ENCODE data around the gene PGGHG.
A peak's percentile ranks its signal among the peaks of the same experiment; 100 is the strongest.
"Not testable (repeated sequence)": the region's sequence is repeated elsewhere in the genome, so short reads cannot be mapped to it uniquely, and the experiment has no call there.

Gene PGGHG

DNA sequence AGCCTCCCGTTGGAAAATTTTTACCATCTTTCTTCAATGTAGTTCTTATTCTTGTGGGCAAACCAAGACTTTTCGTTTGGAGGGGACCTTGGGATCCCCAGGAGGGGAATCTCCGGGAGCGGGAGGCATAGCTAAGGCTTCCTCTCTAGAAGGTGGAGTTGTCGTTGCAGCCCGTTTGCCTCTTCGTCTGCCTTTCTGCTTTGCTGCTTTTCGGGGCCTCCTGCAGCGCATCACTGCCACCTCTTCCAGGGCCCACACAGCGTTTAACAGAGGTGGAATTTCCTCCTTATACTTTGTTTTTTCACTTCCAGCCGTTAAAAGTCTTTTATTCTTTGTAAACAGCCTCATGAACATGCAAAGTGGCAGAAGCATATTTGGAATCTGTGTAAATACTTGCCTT, 35.2 kb downstream of the PGGHG start:
- ATAC-seq, result no peak
- Mint-ChIP-seq H3K27ac (no peak overlapping the region), H3K4me1 (peaks cover 81% of the 10 kb centered on the region), H3K9me3 (no peaks in the 10 kb centered on the region), H3K27me3 (no peaks in the 10 kb centered on the region), H3K4me3 (peak overlapping the region; percentile 12 to 60)
- peak in 1 of 2 donors; percentile 7 for DNase-seq

- not testable (repeated sequence) for H3K27me3 Mint-ChIP-seq, H3K9me3 Mint-ChIP-seq, ATAC-seq
- Mint-ChIP-seq H3K4me3 (peak overlapping the region; percentile 60), H3K4me1 (peaks cover 82% of the 10 kb centered on the region), H3K27ac (peak overlapping the region in 1 of 2 donors; percentile 35)
- peak in 1 of 2 donors; percentile 10 for DNase-seq
These were observed 35.9 kb downstream of the PGGHG start for GRCh38 chr11:324593-325517.

- H3K4me3 Mint-ChIP-seq, result peak overlapping the region; percentile 82 to 96
- ATAC-seq (peak; percentile 0), DNase-seq (peak in 1 of 2 donors; percentile 34)
- H3K27me3 Mint-ChIP-seq, result no peaks in the 10 kb centered on the region
- peak overlapping the region; percentile 94 to 98 for H3K27ac Mint-ChIP-seq
- peaks cover 82% of the 10 kb centered on the region for H3K4me1 Mint-ChIP-seq
- H3K9me3 Mint-ChIP-seq, result no peaks in the 10 kb centered on the region
These were observed 37.1 kb downstream of the PGGHG start for GRCh38 chr11:325796-326591.

DNA sequence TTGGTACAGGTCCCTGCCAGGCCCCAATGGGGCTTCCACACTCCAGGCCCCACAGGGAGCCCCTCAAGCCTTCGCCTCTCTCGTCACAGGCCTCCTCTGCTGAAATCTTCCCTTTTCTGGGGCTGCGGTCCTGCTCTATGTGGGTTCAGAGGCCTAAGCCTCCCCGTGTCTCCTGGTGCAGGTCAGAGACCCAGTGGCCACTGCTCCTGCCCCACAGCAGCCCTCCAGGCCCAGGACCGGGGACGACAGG, 37.6 kb downstream of the PGGHG start:
- peak; percentile 3 for ATAC-seq
- no peaks in the 10 kb centered on the region for H3K9me3 Mint-ChIP-seq
- H3K4me1 Mint-ChIP-seq, result peaks cover 87% of the 10 kb centered on the region
- H3K27me3 Mint-ChIP-seq, result no peaks in the 10 kb centered on the region
- H3K4me3 Mint-ChIP-seq, result peak overlapping the region; percentile 82 to 96
- DNase-seq, result peak in 1 of 2 donors; percentile 36
- H3K27ac Mint-ChIP-seq, result peak overlapping the region; percentile 94 to 98

DNA sequence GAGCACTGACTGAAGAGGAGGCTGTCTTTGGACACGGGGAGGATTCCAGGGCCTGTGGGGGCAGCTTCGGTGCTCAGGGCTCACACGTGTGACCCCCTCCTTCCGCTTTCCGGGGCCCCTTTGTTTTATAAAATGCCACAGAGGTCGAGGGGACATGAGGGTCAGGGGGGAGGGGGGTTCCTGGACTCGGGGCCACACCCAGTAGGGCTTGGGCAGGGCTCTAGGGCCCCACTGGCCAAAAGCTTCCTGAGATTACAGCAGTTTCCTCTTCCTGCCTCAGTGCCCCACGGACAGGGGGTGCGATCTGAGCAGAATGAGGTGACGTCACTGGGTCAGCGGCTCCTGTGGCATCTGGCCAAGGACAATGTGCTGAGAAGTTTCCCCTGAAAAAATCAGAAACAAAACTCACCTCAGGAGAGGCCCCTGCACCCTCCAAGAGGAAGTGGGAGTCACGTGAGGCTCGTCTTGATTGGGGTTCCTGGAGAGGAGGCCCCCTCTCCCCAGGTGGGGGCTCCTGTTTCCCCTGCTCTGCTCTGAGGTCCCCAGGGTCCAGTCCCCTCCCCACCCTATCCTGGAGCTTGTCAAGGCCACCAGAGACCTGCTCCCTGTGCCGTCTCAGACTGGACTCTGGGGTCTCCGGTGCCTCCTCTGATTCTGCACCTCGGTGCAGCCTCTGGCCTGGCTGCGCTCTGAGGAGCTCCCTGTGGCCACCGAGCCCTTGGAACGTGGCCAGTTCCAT, 38.1 kb downstream of the PGGHG start:
- H3K27me3 Mint-ChIP-seq, result no peaks in the 10 kb centered on the region
- peak overlapping the region; percentile 82 to 96 for H3K4me3 Mint-ChIP-seq
- DNase-seq (peak; percentile 74 to 91), ATAC-seq (peak; percentile 76)
- peaks cover 91% of the 10 kb centered on the region for H3K4me1 Mint-ChIP-seq
- peak overlapping the region; percentile 94 to 98 for H3K27ac Mint-ChIP-seq
- H3K9me3 Mint-ChIP-seq, result no peaks in the 10 kb centered on the region

DNA sequence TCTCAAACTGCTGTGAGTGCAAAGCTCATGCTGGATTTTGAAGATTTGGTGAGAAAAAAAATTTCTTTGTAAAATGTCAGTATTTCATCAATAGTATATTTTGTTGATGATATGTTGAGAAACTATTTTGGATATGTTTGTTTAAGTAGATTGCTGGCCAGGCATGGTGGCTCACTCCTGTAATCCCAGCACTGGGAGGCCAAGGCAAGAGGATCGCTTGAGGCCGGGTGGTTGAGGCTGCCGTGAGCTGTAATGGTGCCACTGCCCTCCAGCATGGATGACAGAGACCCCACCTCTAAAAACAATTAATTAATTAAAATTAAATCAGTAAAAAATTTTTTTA, 38.6 kb downstream of the PGGHG start:
- no peak for DNase-seq
- Mint-ChIP-seq H3K9me3 (no peaks in the 10 kb centered on the region), H3K27me3 (no peaks in the 10 kb centered on the region), H3K4me3 (peak overlapping the region; percentile 82 to 96), H3K4me1 (peaks cover 93% of the 10 kb centered on the region), H3K27ac (peak overlapping the region; percentile 88 to 98)
- ATAC-seq, result no peak

- Mint-ChIP-seq H3K4me3 (peak overlapping the region in 1 of 2 donors; percentile 31), H3K27me3 (no peaks in the 10 kb centered on the region), H3K27ac (peak overlapping the region in 1 of 2 donors; percentile 42), H3K9me3 (no peaks in the 10 kb centered on the region), H3K4me1 (peaks cover 96% of the 10 kb centered on the region)
- DNase-seq (no peak), ATAC-seq (no peak)
These were observed 39.1 kb downstream of the PGGHG start for GRCh38 chr11:328012-328411.

GRCh38 chr11:328516-329100, 39.7 kb downstream of the PGGHG start:
- peak overlapping the region; percentile 59 to 95 for H3K27ac Mint-ChIP-seq
- ATAC-seq, H3K9me3 Mint-ChIP-seq, DNase-seq, H3K27me3 Mint-ChIP-seq: not testable (repeated sequence)
- peak overlapping the region; percentile 78 to 80 for H3K4me3 Mint-ChIP-seq
- H3K4me1 Mint-ChIP-seq, result peaks cover 96% of the 10 kb centered on the region

- DNase-seq, result no peak
- Mint-ChIP-seq H3K4me3 (peak overlapping the region; percentile 78 to 80), H3K27ac (peak overlapping the region; percentile 88 to 95), H3K9me3 (no peaks in the 10 kb centered on the region), H3K4me1 (peaks cover 86% of the 10 kb centered on the region), H3K27me3 (no peaks in the 10 kb centered on the region)
- ATAC-seq, result no peak
These were observed 40.9 kb downstream of the PGGHG start for GRCh38 chr11:329886-330253.

DNA sequence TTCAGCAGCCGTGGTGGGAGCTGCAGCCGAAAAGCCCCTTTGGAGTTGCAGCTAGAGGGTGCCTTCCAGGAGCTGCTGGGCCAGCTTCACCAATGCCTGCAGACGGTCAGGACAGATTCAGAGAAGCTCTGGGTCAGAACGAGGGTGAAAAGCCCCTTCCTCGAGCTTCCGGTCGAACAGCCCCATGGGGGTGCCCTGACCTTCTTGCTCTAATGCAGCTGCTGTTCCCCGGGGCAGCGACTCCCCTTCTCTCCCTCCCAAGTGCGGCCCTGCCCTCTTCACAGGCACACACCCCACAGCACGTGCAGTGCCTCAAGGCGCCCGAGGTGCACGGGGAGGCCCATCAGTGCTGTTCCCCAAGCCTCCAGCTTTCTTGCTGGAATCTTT, 41.4 kb downstream of the PGGHG start:
- Mint-ChIP-seq H3K4me1 (peaks cover 84% of the 10 kb centered on the region), H3K9me3 (no peaks in the 10 kb centered on the region), H3K27me3 (no peaks in the 10 kb centered on the region), H3K4me3 (peak overlapping the region; percentile 78 to 80), H3K27ac (peak overlapping the region; percentile 27 to 88)
- no peak for DNase-seq
- no peak for ATAC-seq

DNA sequence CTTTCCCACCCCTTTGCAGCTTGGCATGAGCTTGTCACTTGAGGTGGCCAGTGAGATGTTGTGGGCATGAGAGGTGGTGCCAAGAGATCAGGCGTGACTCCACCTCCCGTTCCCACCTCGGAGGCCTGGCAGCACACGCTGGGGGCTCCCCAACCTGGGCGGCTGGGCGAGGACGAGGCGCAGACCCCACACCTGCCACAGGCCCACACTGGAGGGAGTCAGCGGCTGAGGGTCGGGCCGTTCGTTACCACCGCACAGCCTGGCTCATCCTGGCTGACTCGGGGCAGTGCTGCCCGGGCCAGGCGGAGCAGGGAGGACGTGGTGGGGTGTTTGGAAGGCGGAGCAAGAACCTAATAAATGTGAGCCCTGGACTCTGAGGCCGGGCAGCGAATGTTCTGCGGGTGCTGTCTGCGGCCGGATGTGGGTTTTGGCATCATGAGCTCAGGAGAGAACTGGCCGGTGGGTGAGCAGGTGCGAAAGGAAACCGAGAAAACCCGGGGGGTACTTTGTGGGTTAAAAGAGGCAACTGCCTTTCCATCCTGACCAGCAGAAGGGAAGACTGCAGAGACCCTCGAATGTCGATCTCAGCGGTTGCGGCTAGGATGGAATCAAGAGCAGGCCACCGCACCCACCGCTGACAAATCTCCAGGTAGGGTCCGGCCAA, 41.9 kb downstream of the PGGHG start:
- Mint-ChIP-seq H3K27ac (peak overlapping the region in 1 of 2 donors; percentile 27), H3K27me3 (no peaks in the 10 kb centered on the region), H3K4me3 (peak overlapping the region; percentile 78 to 80), H3K9me3 (no peaks in the 10 kb centered on the region), H3K4me1 (peaks cover 84% of the 10 kb centered on the region)
- DNase-seq (peak in 1 of 2 donors; percentile 69), ATAC-seq (peak; percentile 10)

DNA sequence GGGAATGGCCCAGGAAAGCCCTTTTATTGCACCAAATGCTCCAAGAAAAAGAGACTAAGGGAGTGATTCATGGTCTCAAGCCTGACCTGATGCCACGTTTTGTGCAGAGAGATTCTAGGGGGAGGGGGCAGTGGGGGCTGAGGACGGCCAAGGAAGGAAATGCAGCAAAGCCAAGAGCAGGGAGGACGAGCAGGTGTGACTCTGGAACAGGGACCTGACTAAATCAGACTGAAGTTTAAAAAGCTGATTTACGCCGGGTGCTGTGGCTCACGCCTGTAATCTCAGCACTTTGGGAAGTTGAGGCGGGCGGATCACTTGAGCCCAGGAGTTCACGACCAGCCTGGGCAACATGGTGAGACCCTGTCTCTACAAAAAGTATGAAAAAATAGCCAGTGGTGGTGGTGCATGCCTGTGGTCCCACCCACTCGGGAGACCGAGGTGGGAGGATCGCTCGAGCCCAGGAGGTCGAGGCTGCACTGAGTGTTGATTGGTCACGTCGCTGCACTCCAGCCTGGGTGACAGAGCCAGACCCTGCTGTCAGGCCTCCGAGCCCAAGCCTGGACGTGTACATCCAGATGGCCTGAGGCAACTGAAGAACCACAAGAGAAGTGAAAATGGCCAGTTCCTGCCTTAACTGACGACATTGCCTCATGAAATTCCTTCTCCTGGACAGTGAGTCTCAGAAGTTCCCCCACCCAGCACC, 42.6 kb downstream of the PGGHG start:
- peak in 1 of 2 donors; percentile 9 for DNase-seq
- no peak for ATAC-seq
- H3K4me1 Mint-ChIP-seq, result peaks cover 84% of the 10 kb centered on the region
- peak overlapping the region in 1 of 2 donors; percentile 27 for H3K27ac Mint-ChIP-seq
- peak overlapping the region; percentile 78 to 80 for H3K4me3 Mint-ChIP-seq
- H3K27me3 Mint-ChIP-seq, result no peaks in the 10 kb centered on the region
- no peaks in the 10 kb centered on the region for H3K9me3 Mint-ChIP-seq

DNA sequence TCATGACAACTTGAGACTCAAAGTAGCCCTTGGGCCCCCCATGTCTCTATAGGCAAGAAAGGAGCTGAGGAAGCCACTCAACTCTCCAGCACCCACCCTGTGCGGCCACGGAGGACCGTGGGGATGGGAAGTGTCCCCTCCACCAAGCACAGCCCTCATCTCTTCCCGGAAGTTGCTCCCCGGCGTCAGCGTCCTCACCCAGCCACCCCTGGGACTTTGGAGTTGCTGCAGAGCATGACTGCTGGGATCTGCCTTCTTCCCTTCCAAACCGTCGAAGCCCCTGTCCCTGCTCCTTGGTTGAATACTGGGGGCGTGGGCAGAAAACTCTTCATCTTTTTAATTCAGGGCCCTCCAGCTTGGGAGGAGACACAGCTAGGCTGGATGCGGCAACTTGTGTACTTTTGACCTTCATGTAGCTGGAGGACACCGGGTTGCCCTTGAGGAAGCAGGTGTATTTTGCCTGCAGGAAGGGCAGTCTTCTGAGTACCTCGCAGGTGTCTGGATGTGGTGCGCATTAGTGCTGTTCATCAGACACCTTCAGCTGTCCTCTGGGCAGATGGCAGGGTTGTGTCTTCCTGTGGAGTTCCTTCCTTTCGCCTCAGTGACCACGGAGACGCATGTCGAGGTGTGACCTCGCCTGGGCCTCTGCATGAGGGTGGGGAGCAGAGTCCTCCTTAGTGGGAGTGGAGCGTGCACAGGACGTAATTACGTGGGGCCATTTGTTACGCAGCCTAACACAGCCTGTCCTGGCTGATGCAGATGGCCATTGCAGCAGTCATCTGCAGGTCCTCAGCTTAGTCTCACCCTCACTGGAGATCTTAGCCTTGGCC, 43.9 kb downstream of the PGGHG start:
- Mint-ChIP-seq H3K27me3 (no peaks in the 10 kb centered on the region), H3K9me3 (no peaks in the 10 kb centered on the region), H3K27ac (peak overlapping the region in 1 of 2 donors; percentile 67), H3K4me3 (peak overlapping the region in 1 of 2 donors; percentile 0), H3K4me1 (peaks cover 80% of the 10 kb centered on the region)
- peak in 1 of 2 donors; percentile 4 for DNase-seq
- ATAC-seq, result no peak
